Measurements from ENCODE around the gene SDE2.
"Not testable (repeated sequence)": the region's sequence is repeated elsewhere in the genome, so short reads cannot be mapped to it uniquely, and the experiment has no call there.

Gene SDE2

GRCh38 chr1:225940385-225941151 is 58.6 kb downstream of the SDE2 start:
- no peak for DNase-seq

GRCh38 chr1:225939939-225940310 is 59.2 kb downstream of the SDE2 start:
- DNase-seq, result not testable (repeated sequence)

GRCh38 chr1:225939097-225939938 is 59.8 kb downstream of the SDE2 start:
- not testable (repeated sequence) for DNase-seq

- DNase-seq, result no peak
Observed at GRCh38 chr1:225937048-225937968, 61.8 kb downstream of the SDE2 start.

- DNase-seq, result no peak
Observed at GRCh38 chr1:225936523-225936922, 62.6 kb downstream of the SDE2 start.

GRCh38 chr1:225936086-225936485 is 63.1 kb downstream of the SDE2 start:
- DNase-seq, result not testable (repeated sequence)

- no peak for DNase-seq
Observed at GRCh38 chr1:225934711-225935110, 64.4 kb downstream of the SDE2 start.

GRCh38 chr1:225933072-225933471 is 66.1 kb downstream of the SDE2 start:
- DNase-seq, result no peak
